Bronchial epithelial cell (primary cell): ENCODE data around the gene LASP1. TPM values are rescaled to one million over a fixed set of nuclear protein-coding genes. Genes with fewer than 3 reads are reported as not detected.

Experiments
- DNase-seq: peaks from one replicate; pipeline ENCODE4 v3.0.0-alpha.2; 2010; ENCODE audit warnings: low read depth
- FAIRE-seq: peaks from 2 replicates; lab custom pipeline; 2011; peaks lifted over from hg19 to GRCh38; lab: Jason Lieb, UNC
- H3K27me3 ChIP-seq: 2 replicates; pipeline ENCODE4 v1.5.1; 2011; ENCODE audit warnings: low read length; ENCODE audit not compliant: control insufficient read depth, insufficient read depth
- H3K36me3 ChIP-seq: 2 replicates; pipeline ENCODE4 v1.5.1; 2011; ENCODE audit warnings: low read length; ENCODE audit not compliant: control insufficient read depth, insufficient read depth
- H3K4me3 ChIP-seq: 2 replicates; pipeline ENCODE4 v1.5.1; 2011; ENCODE audit warnings: mild to moderate bottlenecking, low read depth, low read length, control low read depth
- CTCF ChIP-seq: IDR thresholded peaks from 2 replicates; pipeline ENCODE4 v1.5.1; 2011; ENCODE audit warnings: mild to moderate bottlenecking, moderate library complexity, low read length, control low read depth, inconsistent platforms; ENCODE audit not compliant: insufficient read depth, severe bottlenecking
- total RNA-seq: library from RNA; depleted of rRNA; stranded (reverse); fragments of >200 nt; gene quantifications from 2 replicates; pipeline ENCODE4 v1.2.1, GENCODE V29; 2014

LASP1 gene
- total RNA-seq, 1 donor from 2014 or later: 21.9 TPM

GRCh38 chr17:38892620-38893019 is 22.8 kb downstream of the LASP1 start:
- FAIRE-seq: no peak

GRCh38 chr17:38893113-38893512 is 23.3 kb downstream of the LASP1 start:
- no peak for TF ChIP-seq CTCF
- FAIRE-seq (no peak), DNase-seq (no peak)
- Histone ChIP-seq H3K36me3 (peaks cover 38% of the 10 kb centered on the region), H3K27me3 (no peaks in the 10 kb centered on the region), H3K4me3 (no peak overlapping the region)

More at GRCh38 chr17:38892620-38893019, 22.8 kb downstream of the LASP1 start:
- no peak overlapping the region for H3K4me3 ChIP-seq
- no peak for DNase-seq
- H3K36me3 ChIP-seq: peaks cover 40% of the 10 kb centered on the region
- H3K27me3 ChIP-seq: no peaks in the 10 kb centered on the region
- no peak for TF ChIP-seq CTCF

GRCh38 chr17:38893607-38894006 is 23.7 kb downstream of the LASP1 start:
- peaks cover 39% of the 10 kb centered on the region for H3K36me3 ChIP-seq
- no peaks in the 10 kb centered on the region for H3K27me3 ChIP-seq
- H3K4me3 ChIP-seq: no peak overlapping the region
- DNase-seq (no peak), FAIRE-seq (no peak)
- TF ChIP-seq CTCF: no peak

DNA sequence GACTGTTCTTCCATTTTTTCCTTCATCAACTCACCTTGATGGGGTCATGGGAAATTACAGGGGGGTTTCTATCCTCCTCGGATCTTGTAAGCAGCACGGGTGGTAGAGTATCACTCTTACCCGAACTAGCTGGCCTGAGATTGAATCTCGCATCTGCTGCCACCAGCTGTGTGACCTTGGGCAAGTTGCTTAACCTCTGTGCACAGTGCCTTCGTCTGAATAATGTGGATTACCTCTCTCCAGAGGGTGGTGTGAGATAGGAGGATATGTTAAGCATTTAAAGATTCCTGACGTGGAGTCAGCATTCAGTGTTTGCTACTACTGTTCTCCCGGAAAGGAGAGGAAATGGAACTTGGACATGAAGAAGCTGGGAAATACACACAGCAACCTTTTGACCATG is 24.4 kb downstream of the LASP1 start:
- FAIRE-seq (no peak), DNase-seq (no peak)
- Histone ChIP-seq H3K27me3 (no peaks in the 10 kb centered on the region), H3K36me3 (peaks cover 44% of the 10 kb centered on the region), H3K4me3 (no peak overlapping the region)
- no peak for TF ChIP-seq CTCF

DNA sequence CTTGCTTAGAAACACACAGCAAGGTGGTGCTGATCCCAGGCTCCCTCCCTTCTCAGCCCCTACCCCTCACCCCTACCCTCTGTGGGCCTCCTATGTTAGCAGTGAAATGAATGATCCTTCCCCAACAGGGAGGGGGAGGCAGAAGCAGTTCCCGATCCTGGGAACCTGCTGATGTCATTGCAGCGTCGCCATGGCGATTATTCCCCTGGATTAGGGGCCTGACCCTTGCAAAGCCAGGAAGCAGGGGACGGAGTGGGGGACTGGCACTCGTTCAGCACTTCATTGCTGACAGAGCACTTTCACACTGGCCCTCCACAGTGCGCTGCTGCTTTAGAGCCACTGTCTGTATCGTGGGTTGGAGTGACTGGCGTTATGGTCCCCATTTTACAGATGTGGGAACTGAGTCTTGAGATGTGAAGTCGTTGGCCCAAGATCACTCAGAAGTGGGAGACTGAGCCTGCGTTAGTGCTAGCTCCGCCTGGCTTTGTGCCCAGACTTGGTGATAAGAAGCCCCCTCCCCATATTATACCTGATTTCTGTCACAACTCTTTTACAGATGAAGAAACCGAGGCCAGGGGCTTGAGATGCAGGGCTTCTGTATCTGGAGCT is 26.6 kb downstream of the LASP1 start:
- no peak for FAIRE-seq
- DNase-seq: no peak
- TF ChIP-seq CTCF: no peak
- Histone ChIP-seq H3K36me3 (peaks cover 34% of the 10 kb centered on the region), H3K27me3 (no peaks in the 10 kb centered on the region), H3K4me3 (no peak overlapping the region)

GRCh38 chr17:38897176-38897575 is 27.3 kb downstream of the LASP1 start:
- no peak for FAIRE-seq

More at GRCh38 chr17:38897176-38897575, 27.3 kb downstream of the LASP1 start:
- Histone ChIP-seq H3K4me3 (no peak overlapping the region), H3K36me3 (peaks cover 34% of the 10 kb centered on the region), H3K27me3 (no peaks in the 10 kb centered on the region)
- DNase-seq: no peak
- TF ChIP-seq CTCF: no peak
